Right cardiac atrium (tissue), 5 donors: Measurements from ENCODE around the gene ABR. TPM values are rescaled to one million over a fixed set of nuclear protein-coding genes. Genes with fewer than 3 reads are reported as not detected.

Experiments
- ATAC-seq, 2 donors: fragments of 200-7000 bp; cut with Tn5 transposase; one replicate each; pipeline versions ENCODE4 v1.8.0 to v1.9.1; 2020; ENCODE audit warnings: moderate library complexity in 2 of 2, mild to moderate bottlenecking in 1 of 2
- DNase-seq, 3 donors: peaks; one replicate each; pipeline ENCODE4 v3.0.0-alpha.2; 2020
- H3K27ac ChIP-seq: one replicate; pipeline ENCODE4 v1.5.1; 2013; ENCODE audit warnings: mild to moderate bottlenecking, low read length, control low read depth, moderate library complexity
- H3K27me3 ChIP-seq: one replicate; pipeline ENCODE4 v1.6.1; 2013; ENCODE audit not compliant: control insufficient read depth, insufficient read depth
- H3K4me1 ChIP-seq: one replicate; pipeline ENCODE4 v1.6.1; 2013; ENCODE audit warnings: low read length; ENCODE audit not compliant: control insufficient read depth, insufficient read depth
- H3K4me3 ChIP-seq: one replicate; pipeline ENCODE4 v1.5.1; 2013; ENCODE audit warnings: low read length, control low read depth
- H3K9me3 ChIP-seq: one replicate; pipeline ENCODE4 v1.6.1; 2013; ENCODE audit warnings: low read length; ENCODE audit not compliant: control insufficient read depth
- WGBS: extraction: QIAGEN DNeasy Blood & Tissue Kit; methylation state at CpG from one replicate; pipeline ENCODE4 v1.1.7; 2013; 5-methylcytosine and 5-hydroxymethylcytosine counted together
- intact Hi-C, 4 donors: fragments of 100-400 bp; cut with DNase I; formaldehyde crosslinking; loops; one replicate each; pipeline versions ENCODE4 v1.11.0 to v1.14.0; 2022 to 2023
- polyA plus RNA-seq: library from polyadenylated mRNA; stranded (reverse); fragments of 200-250 nt; gene quantifications from one replicate; pipeline ENCODE4 v1.2.3, GENCODE V29; 2013
- total RNA-seq, 4 donors: library from RNA; stranded (reverse); fragmentation: NEBNext Ultra II Directional; extraction: Animal tissue kit (Norgen Biotek cat#: 25700); gene quantifications; one replicate each; pipeline ENCODE4 v1.2.1, GENCODE V29; 2021
- donor health status: healthy with polysubstance abuse.
- donor health status: DM: no; HTN: yes; CAD: no.
- donor health status: DM: no; HTN: no; CAD: no.
- donor health status: DM: no; HTN: yes; CAD: no; lungs with severe emphysema.
- donor health status: DM: yes; HTN: yes; CAD: no.

The ABR gene
- total and polyA plus RNA-seq, 5 donors: 77.4 to 164 (median 145) TPM

DNA sequence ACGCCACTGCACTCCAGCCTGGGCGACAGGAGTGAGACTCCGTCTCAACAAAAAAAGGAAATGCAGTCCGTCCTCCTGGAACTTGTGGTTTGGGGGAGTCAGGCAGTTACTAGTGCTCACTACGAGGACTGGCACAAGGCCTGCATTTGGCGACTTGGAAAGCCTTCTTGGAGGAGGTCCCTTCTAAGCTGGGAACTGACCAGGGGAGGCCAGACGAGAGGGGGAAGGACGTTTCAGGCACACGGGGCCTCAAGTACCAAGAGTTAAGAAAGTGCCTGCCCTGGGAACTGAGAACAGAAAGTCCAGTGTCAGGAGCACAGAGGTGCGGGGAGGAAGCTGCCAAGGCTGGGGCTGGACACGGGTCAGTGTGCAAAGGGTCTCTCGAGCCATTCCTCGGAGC lies 89.9 kb downstream of the ABR start:
- Histone ChIP-seq H3K27me3 (no peaks in the 10 kb centered on the region), H3K4me1 (no peaks in the 10 kb centered on the region), H3K27ac (no peak overlapping the region), H3K9me3 (no peaks in the 10 kb centered on the region), H3K4me3 (no peak overlapping the region)
- intact Hi-C loops: no loop called here
- WGBS: 52% methylated on average over 13 of the region's 13 CpGs
- peak in 2 of 3 donors; percentile 76 to 83 for DNase-seq
- ATAC-seq: peak; percentile 1 to 18

DNA sequence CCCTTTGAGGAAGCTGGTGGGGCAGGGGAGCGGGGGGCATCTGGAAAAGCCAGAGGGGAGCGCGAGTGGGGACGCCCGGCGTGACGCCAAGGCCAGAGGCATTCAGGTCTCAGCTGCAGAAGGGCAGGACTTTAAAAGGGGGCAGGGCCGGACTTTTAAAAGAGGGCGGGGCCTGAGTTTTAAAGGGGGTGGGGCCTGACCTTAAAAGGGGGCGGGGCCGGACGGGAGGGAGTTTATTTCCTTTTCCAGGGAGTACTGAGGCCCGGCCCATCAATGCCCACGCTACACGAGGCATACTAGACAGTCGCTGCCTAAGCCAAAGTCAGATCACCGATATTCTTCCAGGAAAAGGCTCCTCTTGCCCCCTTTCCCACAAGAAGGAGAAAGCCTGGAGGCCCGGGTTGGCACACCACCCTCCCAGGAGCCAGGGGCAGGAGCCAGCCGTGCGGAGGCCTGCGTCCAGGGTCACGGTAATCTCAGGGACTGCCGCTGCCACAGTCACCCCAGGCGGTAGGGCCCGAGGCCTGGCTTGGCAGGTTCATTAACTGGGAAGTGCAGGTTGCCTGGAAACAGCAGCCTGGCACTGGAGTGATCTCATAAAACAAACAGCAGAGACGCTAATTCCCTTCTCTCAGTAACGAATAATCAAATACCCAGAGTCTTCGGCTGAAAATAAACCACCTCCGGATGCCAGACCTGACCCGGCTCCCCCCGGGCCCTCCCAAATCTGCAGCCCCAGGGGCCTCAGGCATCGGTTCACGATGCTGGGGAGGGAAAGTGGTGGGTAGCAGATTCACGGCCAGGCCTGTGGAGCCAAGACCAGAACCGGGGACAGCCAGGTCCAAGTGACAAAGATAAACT lies 92.2 kb downstream of the ABR start:
- Histone ChIP-seq H3K4me1 (no peaks in the 10 kb centered on the region), H3K4me3 (no peak overlapping the region), H3K27me3 (no peaks in the 10 kb centered on the region), H3K9me3 (no peaks in the 10 kb centered on the region), H3K27ac (peak overlapping the region; percentile 53)
- intact Hi-C loops: no loop called here
- DNase-seq (peak; percentile 74 to 86 (median 82)), ATAC-seq (peak; percentile 79 to 89)
- 47% methylated on average over 35 of the region's 35 CpGs for WGBS

DNA sequence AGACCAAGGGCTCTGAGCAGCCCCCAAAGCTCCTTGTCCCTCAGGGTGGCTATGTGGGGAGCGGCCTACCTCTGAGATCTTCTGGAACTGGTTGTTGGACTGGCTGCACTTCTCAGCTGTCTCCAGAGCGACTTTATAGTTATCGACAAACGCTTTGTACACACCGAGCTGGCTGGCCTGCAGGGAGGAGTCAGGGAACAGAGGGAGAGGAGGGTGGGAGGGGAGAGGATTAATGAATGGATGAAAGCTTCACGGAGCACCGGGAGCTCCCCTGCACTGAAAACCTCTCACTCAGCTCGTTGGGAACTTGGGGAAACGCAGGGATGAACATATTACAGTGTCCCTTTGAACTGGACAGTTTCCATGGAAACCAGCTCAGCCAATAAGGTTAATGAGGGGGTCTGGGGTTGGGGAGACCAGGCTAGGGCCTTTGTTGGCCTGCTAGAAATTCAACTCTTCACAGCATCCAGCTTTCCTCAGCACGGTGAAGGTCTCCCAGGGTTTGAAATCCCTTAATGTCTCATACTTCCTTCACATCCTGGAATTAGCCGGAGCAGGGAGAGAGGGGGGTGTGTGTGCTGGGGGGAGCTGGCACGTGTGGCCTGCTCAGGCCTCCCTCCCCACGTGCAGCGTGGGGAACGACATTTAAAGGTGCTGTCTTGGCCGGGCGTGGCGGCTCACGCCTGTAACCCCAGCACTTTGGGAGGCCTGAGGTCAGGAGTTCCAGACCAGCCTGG lies 96.2 kb downstream of the ABR start:
- peak in 2 of 3 donors; percentile 10 to 23 for DNase-seq
- intact Hi-C loops: no loop called here
- H3K27me3 ChIP-seq: no peaks in the 10 kb centered on the region
- H3K9me3 ChIP-seq: no peaks in the 10 kb centered on the region
- 67% methylated on average over 19 of the region's 19 CpGs for whole genome bisulfite sequencing
- ATAC-seq: no peak
- H3K4me1 ChIP-seq: no peaks in the 10 kb centered on the region
- no peak overlapping the region for H3K4me3 ChIP-seq
- no peak overlapping the region for H3K27ac ChIP-seq

DNA sequence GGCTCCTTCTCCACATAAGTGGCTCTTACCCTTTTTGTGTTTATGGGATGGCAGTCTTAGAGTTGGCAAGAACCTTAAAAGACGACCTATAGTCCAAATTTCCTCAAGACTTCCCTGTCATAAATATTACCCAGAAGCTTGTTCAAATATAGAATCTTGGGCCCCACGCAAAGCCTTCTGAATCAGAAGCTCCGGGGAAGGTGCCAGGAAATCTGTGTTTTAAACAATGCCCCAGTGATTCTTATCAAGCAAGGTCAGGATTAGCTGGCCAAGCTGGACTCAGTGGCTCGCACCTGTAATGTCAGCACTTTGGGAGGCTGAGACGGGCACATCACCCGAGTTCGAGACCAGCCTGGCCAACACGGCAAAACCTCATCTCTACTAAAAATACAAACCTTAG lies 97.2 kb downstream of the ABR start:
- H3K4me3 ChIP-seq: no peak overlapping the region
- no peaks in the 10 kb centered on the region for H3K4me1 ChIP-seq
- no peaks in the 10 kb centered on the region for H3K9me3 ChIP-seq
- peak in 2 of 3 donors; percentile 7 to 19 for DNase-seq
- intact Hi-C loops: no loop called here
- H3K27me3 ChIP-seq: no peaks in the 10 kb centered on the region
- WGBS: 74% methylated on average over 8 of the region's 8 CpGs
- no peak overlapping the region for H3K27ac ChIP-seq
- ATAC-seq: no peak

DNA sequence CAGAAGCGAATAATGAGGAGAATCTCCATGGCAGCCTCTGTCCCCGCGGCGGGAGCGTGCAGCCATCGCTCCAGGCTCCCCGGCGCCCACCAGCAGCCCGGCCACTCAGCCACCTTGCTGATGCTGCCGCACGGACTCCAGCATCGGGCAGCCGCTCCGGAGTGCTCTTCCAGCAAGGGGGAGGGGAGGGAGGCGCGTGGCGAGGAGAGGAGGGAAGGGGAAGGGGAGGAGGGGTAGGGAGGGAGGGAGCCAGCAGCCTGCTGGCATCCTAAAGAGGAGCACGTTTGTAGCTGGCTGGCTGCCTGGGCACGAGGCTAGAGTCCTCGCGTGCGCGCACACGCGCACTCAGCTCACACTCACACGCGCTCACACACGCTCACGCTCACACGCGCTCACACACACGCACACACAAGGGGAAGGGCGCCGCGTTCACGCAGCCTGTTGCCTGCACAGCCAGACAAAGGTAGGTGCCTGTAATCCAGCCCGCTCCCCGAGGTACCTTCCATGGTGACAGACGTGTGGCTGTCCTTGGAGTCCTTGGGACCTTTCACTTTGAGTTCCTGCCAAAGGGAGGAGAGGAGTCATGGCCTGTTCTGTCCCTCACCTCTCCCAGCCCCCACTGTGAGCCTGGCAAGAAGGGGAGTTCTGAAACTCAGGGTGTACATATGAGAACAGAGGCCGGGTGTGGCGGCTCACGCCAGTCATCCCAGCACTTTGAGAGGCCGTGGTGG lies 100.8 kb downstream of the ABR start:
- Histone ChIP-seq H3K9me3 (no peaks in the 10 kb centered on the region), H3K4me1 (no peaks in the 10 kb centered on the region), H3K27me3 (no peaks in the 10 kb centered on the region), H3K4me3 (no peak overlapping the region), H3K27ac (peak overlapping the region; percentile 10)
- peak; percentile 35 to 45 for ATAC-seq
- 63% methylated on average over 43 of the region's 43 CpGs for WGBS
- peak; percentile 47 to 80 (median 73) for DNase-seq
- intact Hi-C loops: no loop called here

DNA sequence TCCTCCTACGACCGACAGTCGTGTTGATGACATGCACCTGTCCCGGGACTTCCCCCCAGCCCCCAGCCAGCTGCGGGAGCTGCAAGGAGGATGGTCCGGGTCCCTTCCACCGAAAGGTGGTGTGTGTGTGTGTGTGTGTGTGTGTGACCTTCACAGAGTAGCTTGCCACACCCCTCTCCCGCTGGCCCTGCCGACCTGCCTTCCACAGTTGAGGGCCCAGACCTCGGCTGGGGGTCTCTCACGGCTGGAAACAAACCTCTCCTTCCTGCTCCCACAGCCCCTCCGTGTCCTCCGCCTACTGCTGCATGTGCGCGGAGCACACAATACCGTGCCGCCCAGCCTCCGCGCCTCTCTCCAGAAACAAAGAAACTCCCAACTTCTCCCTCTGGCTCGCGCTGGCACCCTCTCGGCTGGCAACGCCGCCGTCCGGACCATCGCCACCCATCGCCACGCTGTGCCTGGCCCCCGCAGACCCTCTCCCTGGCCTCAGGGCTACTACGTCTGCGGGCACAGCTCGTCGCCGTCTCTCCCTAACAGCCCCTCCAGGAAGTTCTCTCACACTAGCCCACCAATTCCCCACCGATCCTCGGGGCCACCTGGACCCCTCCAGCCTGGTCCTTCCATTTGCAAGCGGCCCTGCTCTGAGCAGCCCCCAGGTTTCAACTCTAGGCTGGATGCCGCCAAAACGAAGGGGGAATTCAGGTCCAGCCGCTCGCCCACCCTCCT lies 101.6 kb downstream of the ABR start:
- Histone ChIP-seq H3K9me3 (no peaks in the 10 kb centered on the region), H3K4me1 (no peaks in the 10 kb centered on the region), H3K27ac (no peak overlapping the region), H3K4me3 (no peak overlapping the region), H3K27me3 (no peaks in the 10 kb centered on the region)
- WGBS: 81% methylated on average over 42 of the region's 42 CpGs
- intact Hi-C loops: no loop called here
- DNase-seq (peak in 2 of 3 donors; percentile 35 to 55), ATAC-seq (no peak)

DNA sequence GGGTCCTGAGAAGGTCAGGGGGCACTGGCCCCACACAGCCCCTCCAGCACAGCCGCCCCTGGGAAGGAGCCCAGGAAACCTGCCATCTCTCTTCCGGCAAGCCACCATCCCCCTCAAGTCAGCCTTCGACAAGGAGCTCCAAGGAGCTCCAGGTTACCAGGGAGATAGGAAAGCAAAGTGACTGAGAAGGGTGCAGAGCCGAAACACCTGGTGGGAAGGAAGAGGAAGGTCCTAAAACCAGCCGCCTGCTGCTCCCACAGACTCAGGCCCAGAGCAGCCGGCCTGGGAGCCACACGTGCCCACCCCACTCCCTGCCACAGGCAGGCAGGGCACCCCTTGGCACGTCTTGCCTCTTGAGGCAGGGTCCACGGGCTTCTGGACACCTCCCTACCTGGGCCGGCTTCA lies 102.2 kb downstream of the ABR start:
- intact Hi-C loops: no loop called here
- H3K27ac ChIP-seq: no peak overlapping the region
- ATAC-seq (no peak), DNase-seq (peak in 2 of 3 donors; percentile 30 to 50)
- no peaks in the 10 kb centered on the region for H3K4me1 ChIP-seq
- no peaks in the 10 kb centered on the region for H3K9me3 ChIP-seq
- no peak overlapping the region for H3K4me3 ChIP-seq
- WGBS: 91% methylated on average over 10 of the region's 10 CpGs
- no peaks in the 10 kb centered on the region for H3K27me3 ChIP-seq

DNA sequence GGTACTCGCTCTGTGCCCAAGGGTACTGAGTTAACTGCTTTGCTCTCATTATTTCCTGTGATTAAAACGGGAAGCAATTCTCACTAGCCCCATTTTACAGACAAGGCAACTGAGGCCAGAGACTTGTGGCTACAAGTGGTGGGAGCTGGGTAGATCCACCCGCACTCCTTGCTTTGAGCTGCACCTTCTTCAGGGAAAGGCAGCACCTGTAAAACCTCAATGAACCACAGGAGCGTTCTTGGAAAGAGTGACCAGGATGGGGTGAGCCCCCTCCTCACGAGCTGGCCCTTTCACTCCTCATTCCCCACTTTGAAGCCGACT lies 102.8 kb downstream of the ABR start:
- 86% methylated on average over 6 of the region's 6 CpGs for WGBS
- no peak for DNase-seq
- Histone ChIP-seq H3K9me3 (no peaks in the 10 kb centered on the region), H3K27ac (no peak overlapping the region), H3K4me1 (no peaks in the 10 kb centered on the region), H3K27me3 (no peaks in the 10 kb centered on the region), H3K4me3 (no peak overlapping the region)
- intact Hi-C loops: no loop called here
- no peak for ATAC-seq

DNA sequence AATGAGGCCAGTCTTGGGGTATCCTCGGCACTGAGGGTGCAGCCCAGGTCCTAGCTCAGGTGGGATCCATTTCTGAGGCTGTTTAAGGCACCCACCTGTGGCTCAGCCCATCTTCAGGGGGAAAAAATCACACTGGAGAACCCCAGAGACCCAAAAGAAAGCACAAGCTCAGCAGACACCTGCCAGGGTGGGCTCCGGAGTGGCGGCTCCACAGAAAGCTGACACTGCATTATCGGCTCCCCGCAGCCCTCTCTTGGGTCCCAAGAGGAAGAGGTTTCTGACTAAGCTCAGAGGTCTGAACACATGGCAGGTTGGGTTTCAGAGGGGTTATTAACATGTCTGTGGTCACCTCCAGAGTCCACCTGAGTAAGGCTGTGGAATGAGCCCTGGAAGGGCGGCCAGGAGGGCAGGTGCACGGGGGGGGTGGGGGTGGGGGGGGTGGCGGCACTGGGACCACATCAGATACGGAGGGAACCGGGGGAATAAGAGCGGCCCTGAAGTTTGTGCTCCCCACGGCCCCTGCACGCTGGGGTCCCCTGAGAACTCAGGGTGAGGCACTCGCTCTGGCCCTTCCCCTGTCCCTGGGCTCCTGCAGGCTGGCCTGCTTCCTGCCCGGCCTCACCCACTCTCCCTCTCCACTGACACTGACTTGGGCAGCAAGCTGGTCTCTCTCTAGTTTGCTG lies 103.3 kb downstream of the ABR start:
- ATAC-seq (no peak), DNase-seq (peak in 2 of 3 donors; percentile 26 to 33)
- 85% methylated on average over 15 of the region's 15 CpGs for WGBS
- H3K4me3 ChIP-seq: no peak overlapping the region
- no peaks in the 10 kb centered on the region for H3K9me3 ChIP-seq
- H3K27me3 ChIP-seq: no peaks in the 10 kb centered on the region
- intact Hi-C loops: no loop called here
- H3K4me1 ChIP-seq: no peaks in the 10 kb centered on the region
- H3K27ac ChIP-seq: no peak overlapping the region

DNA sequence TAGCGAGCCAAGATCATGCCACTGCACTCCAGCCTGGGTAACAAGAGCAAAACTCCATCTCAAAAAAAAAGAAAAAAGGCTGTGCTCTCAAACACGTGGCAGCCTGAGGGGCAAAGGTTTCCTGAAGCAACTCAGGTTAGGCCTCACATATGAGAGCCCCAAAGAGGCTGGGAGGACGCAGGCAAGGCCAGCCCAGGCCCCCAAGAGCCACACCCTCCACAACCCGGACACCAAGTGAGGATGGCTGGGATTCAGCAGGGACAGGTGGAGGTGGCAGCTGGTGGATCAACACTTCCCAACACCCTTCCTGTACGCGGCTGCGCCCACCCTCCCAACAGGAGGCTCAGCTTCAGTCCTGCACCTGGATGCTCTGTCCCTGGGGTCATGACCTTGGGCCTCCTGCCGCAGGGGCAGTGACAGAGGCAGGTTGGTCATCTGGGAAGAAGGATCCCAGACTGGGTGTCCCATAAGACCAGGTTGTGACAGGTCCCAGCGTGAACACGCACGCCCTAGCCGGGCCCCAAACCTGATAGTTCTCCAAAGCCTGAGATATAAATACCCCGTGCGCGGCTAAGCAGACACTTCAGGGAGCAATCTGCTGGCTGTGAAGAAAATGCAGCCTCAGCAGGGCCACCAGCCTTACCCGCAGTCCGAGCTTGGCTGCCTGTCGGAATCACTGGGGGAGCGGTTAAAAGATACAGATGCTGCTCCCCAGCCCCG lies 104.7 kb downstream of the ABR start:
- peak; percentile 42 to 59 for ATAC-seq
- H3K27ac ChIP-seq: peak overlapping the region; percentile 88

More for the DNA sequence above, 104.7 kb downstream of the ABR start:
- Histone ChIP-seq H3K4me1 (no peaks in the 10 kb centered on the region), H3K4me3 (no peak overlapping the region), H3K9me3 (no peaks in the 10 kb centered on the region), H3K27me3 (no peaks in the 10 kb centered on the region)
- intact Hi-C loops: no loop called here
- WGBS: 76% methylated on average over 20 of the region's 20 CpGs
- peak in 2 of 3 donors; percentile 75 for DNase-seq
